Lung microvascular endothelial cell (primary cell): ENCODE results near the gene TMEM214. TPM values are rescaled to one million over a fixed set of nuclear protein-coding genes. Genes with fewer than 3 reads are reported as not detected.
A peak's percentile ranks its signal among the peaks of the same experiment; 100 is the strongest.

ENCODE experiments used
- DNase-seq, 2 donors: peaks; one replicate each; pipeline versions ENCODE4 v3.0.0 to v3.0.0-alpha.2; 2010; ENCODE audit warnings: low read depth in 2 of 2
- total RNA-seq: library from RNA; depleted of rRNA; stranded (reverse); fragments of >200 nt; gene quantifications from 2 replicates; pipeline ENCODE4 v1.2.1, GENCODE V29; 2014

TMEM214 gene
- 14.2 and 19.4 TPM in 2 replicates for total RNA-seq

- peak; percentile 90 to 91 for DNase-seq
Measured at GRCh38 chr2:27032495-27033252, at the start of gene TMEM214. TMEM214 (plus strand) TSS chr2:27032965; CDS start chr2:27033016, 51 bp downstream.

- DNase-seq, result no peak
Measured at GRCh38 chr2:26983746-26984145, 49.0 kb upstream of the TMEM214 start.

GRCh38 chr2:26985807-26986206 lies 47.0 kb upstream of the TMEM214 start:
- DNase-seq, result no peak

GRCh38 chr2:26986576-26986975 lies 46.2 kb upstream of the TMEM214 start:
- DNase-seq, result no peak

- DNase-seq, result peak in 1 of 2 donors; percentile 18
Measured at GRCh38 chr2:26988058-26988860, 44.5 kb upstream of the TMEM214 start.

- no peak for DNase-seq
Measured at GRCh38 chr2:26989156-26989555, 43.6 kb upstream of the TMEM214 start.

GRCh38 chr2:26991717-26992116 lies 41.0 kb upstream of the TMEM214 start:
- DNase-seq, result no peak

GRCh38 chr2:26993768-26994167 lies 39.0 kb upstream of the TMEM214 start:
- no peak for DNase-seq

- DNase-seq, result no peak
Measured at GRCh38 chr2:26994983-26995382, 37.8 kb upstream of the TMEM214 start.

GRCh38 chr2:26997394-26997793 lies 35.4 kb upstream of the TMEM214 start:
- DNase-seq, result no peak

- DNase-seq, result no peak
Measured at GRCh38 chr2:26998323-26998722, 34.4 kb upstream of the TMEM214 start.

- no peak for DNase-seq
Measured at GRCh38 chr2:27000228-27000627, 32.5 kb upstream of the TMEM214 start.

- DNase-seq, result no peak
Measured at GRCh38 chr2:27000995-27001394, 31.8 kb upstream of the TMEM214 start.

GRCh38 chr2:27001950-27002349 lies 30.8 kb upstream of the TMEM214 start:
- DNase-seq, result no peak

GRCh38 chr2:27003007-27003406 lies 29.8 kb upstream of the TMEM214 start:
- no peak for DNase-seq

- peak; percentile 44 to 59 for DNase-seq
Measured at GRCh38 chr2:27003857-27004256, 28.9 kb upstream of the TMEM214 start.

GRCh38 chr2:27006602-27007415 lies 26.0 kb upstream of the TMEM214 start:
- DNase-seq, result no peak

- no peak for DNase-seq
Measured at GRCh38 chr2:27007416-27008374, 25.1 kb upstream of the TMEM214 start.

GRCh38 chr2:27008678-27009077 lies 24.1 kb upstream of the TMEM214 start:
- DNase-seq, result no peak

- no peak for DNase-seq
Measured at GRCh38 chr2:27009083-27009482, 23.7 kb upstream of the TMEM214 start.

GRCh38 chr2:27009716-27010115 lies 23.0 kb upstream of the TMEM214 start:
- no peak for DNase-seq
